GM19099 (cell line): ENCODE data around the gene SALL1.

Source experiments
- POLR2A ChIP-seq: IDR thresholded peaks from 3 replicates; pipeline ENCODE4 v1.6.1; 2011; ENCODE audit warnings: low read depth; ENCODE audit not compliant: insufficient read length; ENCODE audit errors: extremely low read depth

SALL1 gene

GRCh38 chr16:51150888-51151320 lies at the start of gene SALL1:
Gene SALL1 (minus strand): TSS chr16:51151270. CDS start chr16:51151241, 29 bp downstream.
- no peak for TF ChIP-seq POLR2A

GRCh38 chr16:51200793-51201192 lies 49.7 kb upstream of the SALL1 start:
- no peak for TF ChIP-seq POLR2A

GRCh38 chr16:51197953-51198748 lies 47.1 kb upstream of the SALL1 start:
- TF ChIP-seq POLR2A, result no peak

GRCh38 chr16:51193879-51194278 lies 42.8 kb upstream of the SALL1 start:
- no peak for TF ChIP-seq POLR2A

GRCh38 chr16:51184702-51185433 lies 33.8 kb upstream of the SALL1 start:
- no peak for TF ChIP-seq POLR2A

GRCh38 chr16:51181503-51181811 lies 30.4 kb upstream of the SALL1 start:
- no peak for TF ChIP-seq POLR2A

- no peak for TF ChIP-seq POLR2A
Measured at GRCh38 chr16:51180719-51181502, 29.8 kb upstream of the SALL1 start.

GRCh38 chr16:51175081-51175480 lies 24.0 kb upstream of the SALL1 start:
- TF ChIP-seq POLR2A, result no peak

- TF ChIP-seq POLR2A, result no peak
Measured at GRCh38 chr16:51172368-51172767, 21.3 kb upstream of the SALL1 start.

GRCh38 chr16:51168755-51169154 lies 17.7 kb upstream of the SALL1 start:
- TF ChIP-seq POLR2A, result no peak

- TF ChIP-seq POLR2A, result no peak
Measured at GRCh38 chr16:51167170-51167895, 16.3 kb upstream of the SALL1 start.

GRCh38 chr16:51166541-51166940 lies 15.5 kb upstream of the SALL1 start:
- TF ChIP-seq POLR2A, result no peak

- TF ChIP-seq POLR2A, result no peak
Measured at GRCh38 chr16:51166091-51166490, 15.0 kb upstream of the SALL1 start.

- no peak for TF ChIP-seq POLR2A
Measured at GRCh38 chr16:51165043-51165442, 14.0 kb upstream of the SALL1 start.

- no peak for TF ChIP-seq POLR2A
Measured at GRCh38 chr16:51164574-51164973, 13.5 kb upstream of the SALL1 start.
